Measurements from ENCODE around the gene ARIH2. TPM values are rescaled to one million over a fixed set of nuclear protein-coding genes. Genes with fewer than 3 reads are reported as not detected.

The ARIH2 gene
- total and polyA plus RNA-seq, 9 of the 15 experiments (the other 6 are each of a cell fraction or from before 2014, with no cell fraction given): 27.0 to 120 (median 108) TPM

- TF ChIP-seq TEAD2 (tag; IDR thresholded peaks at IDR 0.05) (no peak), GATAD2B (IDR thresholded peaks at IDR 0.05; ENCODE audit: borderline replicate concordance) (no peak), TSC22D4 (tag; IDR thresholded peaks at IDR 0.05) (no peak), MEIS2 (IDR thresholded peaks at IDR 0.05; ENCODE audit: partially characterized antibody) (no peak), ZNF165 (CRISPR knock-in tag; IDR thresholded peaks at IDR 0.05; ENCODE audit: borderline replicate concordance) (no peak), ZNF655 (CRISPR knock-in tag; IDR thresholded peaks at IDR 0.05) (peak; percentile 59; the same call in 1 of the 2 replicates), PTTG1 (tag; IDR thresholded peaks at IDR 0.05; ENCODE audit: low read depth) (no peak), RBM39 (optimal IDR thresholded peaks at IDR 0.05; ENCODE audit: low read depth, low read length) (no peak), XRCC5 (IDR thresholded peaks at IDR 0.05; ENCODE audit: low read depth, low read length) (no peak), VEZF1 (CRISPR knock-in tag; IDR thresholded peaks at IDR 0.05) (peak; percentile 66), ELK1 (CRISPR knock-in tag; IDR thresholded peaks at IDR 0.05) (no peak), SMARCE1 (IDR thresholded peaks at IDR 0.05) (no peak), RAD21 (CRISPR knock-in tag; conservative IDR thresholded peaks at IDR 0.05 in 1 of 2, IDR thresholded peaks at IDR 0.05 in 1 of 2) (no peak), FIP1L1 (IDR thresholded peaks at IDR 0.05; ENCODE audit: low read depth, low read length, poor library complexity, severe bottlenecking) (peak; percentile 81), SP2 (IDR thresholded peaks at IDR 0.05; ENCODE audit: extremely low read depth, low read depth, low read length, poor library complexity, severe bottlenecking) (no peak), RCOR1 (IDR thresholded peaks at IDR 0.05; ENCODE audit: borderline replicate concordance in 1 of 2, low read depth in 2 of 2, low read length in 2 of 2) (no peak), ARID3A (IDR thresholded peaks at IDR 0.05; ENCODE audit: borderline replicate concordance, low read depth, low read length) (no peak), TCF7 (IDR thresholded peaks at IDR 0.05; ENCODE audit: borderline replicate concordance) (no peak), ZNF184 (CRISPR knock-in tag; IDR thresholded peaks at IDR 0.05) (no peak), KLF1 (tag; IDR thresholded peaks at IDR 0.05) (0 out of 2 replicates have a peak, but pooled peaks have one; percentile 29), PHF20 (IDR thresholded peaks at IDR 0.05; ENCODE audit: partially characterized antibody) (peak; percentile 46), IRF2 (CRISPR knock-in tag; IDR thresholded peaks at IDR 0.05) (no peak), L3MBTL2 (IDR thresholded peaks at IDR 0.05) (peak; percentile 61; the same call in 1 of the 2 replicates), CHD1 (IDR thresholded peaks at IDR 0.05; ENCODE audit: low read length) (peak; percentile 43)
These were observed 99.5 kb downstream of the ARIH2 start, which contains the start of gene DALRD3 (continued) for GRCh38 chr3:49017971-49018706.
